RWPE1 (cell line): ENCODE results near the gene KRTAP1-1.
A peak's percentile ranks its signal among the peaks of the same experiment; 100 is the strongest.

Source experiments
- CTCF ChIA-PET: fragments of 350-600 bp; sonication (Branson Sonifier 250); formaldehyde crosslinking; extraction: SDS; loops from one replicate; lab custom pipeline; 2021; lab: Yijun Ruan, JAX
- POLR2A ChIA-PET: fragments of 400-600 bp; formaldehyde crosslinking; extraction: SDS; loops from one replicate; lab custom pipeline; 2020; ENCODE audit warnings: antibody characterized with exemption; ENCODE audit not compliant: low non-redundant PET; lab: Yijun Ruan, JAX
- DNase-seq: peaks from one replicate; pipeline ENCODE4 v3.0.0; 2012; ENCODE audit warnings: low spot score
- H3K27ac ChIP-seq: fragments of 450-650 bp; 2 replicates; pipeline ENCODE4 v1.5.1; 2017
- TF ChIP-seq, protein P1 (sequence below): fragments of 450-650 bp; conservative IDR thresholded peaks from 2 replicates; pipeline ENCODE4 v1.5.1; 2017; ENCODE audit warnings: low read depth, mild to moderate bottlenecking

Gene KRTAP1-1

GRCh38 chr17:41009936-41010335 is 31.3 kb downstream of the KRTAP1-1 start:
- H3K27ac ChIP-seq, result no peak overlapping the region
- ChIA-PET CTCF (interaction anchor here (0.5 to 1.4 kb wide), 2 partner anchors 41 to 175 kb away, joined by 3 to 4 read pairs; partner anchors contain the start of gene KRTAP4-1), POLR2A (no interaction called here)
- no peak for DNase-seq
- TF ChIP-seq, protein P1, sequence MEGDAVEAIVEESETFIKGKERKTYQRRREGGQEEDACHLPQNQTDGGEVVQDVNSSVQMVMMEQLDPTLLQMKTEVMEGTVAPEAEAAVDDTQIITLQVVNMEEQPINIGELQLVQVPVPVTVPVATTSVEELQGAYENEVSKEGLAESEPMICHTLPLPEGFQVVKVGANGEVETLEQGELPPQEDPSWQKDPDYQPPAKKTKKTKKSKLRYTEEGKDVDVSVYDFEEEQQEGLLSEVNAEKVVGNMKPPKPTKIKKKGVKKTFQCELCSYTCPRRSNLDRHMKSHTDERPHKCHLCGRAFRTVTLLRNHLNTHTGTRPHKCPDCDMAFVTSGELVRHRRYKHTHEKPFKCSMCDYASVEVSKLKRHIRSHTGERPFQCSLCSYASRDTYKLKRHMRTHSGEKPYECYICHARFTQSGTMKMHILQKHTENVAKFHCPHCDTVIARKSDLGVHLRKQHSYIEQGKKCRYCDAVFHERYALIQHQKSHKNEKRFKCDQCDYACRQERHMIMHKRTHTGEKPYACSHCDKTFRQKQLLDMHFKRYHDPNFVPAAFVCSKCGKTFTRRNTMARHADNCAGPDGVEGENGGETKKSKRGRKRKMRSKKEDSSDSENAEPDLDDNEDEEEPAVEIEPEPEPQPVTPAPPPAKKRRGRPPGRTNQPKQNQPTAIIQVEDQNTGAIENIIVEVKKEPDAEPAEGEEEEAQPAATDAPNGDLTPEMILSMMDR, result no peak

DNA sequence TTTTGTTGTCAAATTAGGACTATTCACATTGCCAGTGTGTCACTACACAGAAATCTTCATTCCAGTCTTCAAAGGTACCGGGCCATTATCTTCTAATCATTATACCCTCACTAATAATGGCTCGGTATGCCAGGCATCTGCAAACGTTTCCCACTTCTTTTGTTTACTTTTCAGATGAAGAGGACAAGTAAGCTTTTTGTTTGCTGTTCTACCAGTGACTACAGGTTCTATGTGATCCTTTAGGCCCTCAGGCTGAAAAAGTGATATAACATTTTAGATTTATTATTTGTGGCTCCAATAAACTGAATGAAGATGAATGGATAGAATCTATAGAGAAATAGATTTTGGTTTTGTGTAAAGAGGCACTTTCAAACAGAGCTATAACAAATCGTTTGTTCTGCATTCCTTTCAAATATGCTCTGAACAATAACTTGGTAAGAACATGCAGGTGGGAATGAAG is 31.9 kb downstream of the KRTAP1-1 start:
- POLR2A ChIA-PET, result no interaction called here
- no peak overlapping the region for H3K27ac ChIP-seq
- no peak for DNase-seq
- TF ChIP-seq, protein P1, result no peak
- CTCF ChIA-PET, result interaction anchor here (1.4 kb wide), 1 partner anchor 175 kb away, joined by 3 read pairs; the partner anchor contains the start of gene KRTAP4-1

DNA sequence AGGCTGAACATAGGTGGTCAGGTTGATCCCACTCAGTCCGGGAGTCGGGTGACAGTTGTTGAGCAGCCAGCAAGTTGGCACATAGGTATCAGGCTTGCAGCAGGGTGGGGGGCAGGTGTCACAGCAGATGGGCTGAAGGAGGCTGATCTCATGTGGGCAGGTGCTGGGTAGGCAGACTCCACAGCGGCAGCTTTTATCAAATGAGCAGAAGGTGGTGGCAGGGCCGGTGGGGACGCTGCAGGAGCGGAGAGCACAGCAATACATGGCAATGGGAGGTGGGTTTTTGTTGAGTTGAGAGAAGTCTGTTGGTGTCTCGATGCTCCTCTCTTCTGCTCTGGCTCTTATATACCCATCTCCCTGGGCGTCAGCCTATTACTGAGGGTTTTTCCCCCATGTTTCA is 32.4 kb downstream of the KRTAP1-1 start, which contains the start of gene KRTAP3-1:
Gene KRTAP3-1, minus strand, starts transcription at position 318 of the 400 bp plus-strand sequence. Its CDS starts 54 bp downstream, at position 264.
- no peak for DNase-seq
- TF ChIP-seq, protein P1, result no peak
- no peak within 1 kb of the TSS for H3K27ac ChIP-seq
- ChIA-PET CTCF (interaction anchor here (1.4 kb wide), 1 partner anchor 176 kb away, joined by 3 read pairs; the partner anchor contains the start of gene KRTAP4-1), POLR2A (no interaction called here)

GRCh38 chr17:41004397-41004796 is 36.9 kb downstream of the KRTAP1-1 start:
- H3K27ac ChIP-seq, result no peak overlapping the region
- no peak for DNase-seq
- TF ChIP-seq, protein P1, result no peak
- ChIA-PET POLR2A (no interaction called here), CTCF (interaction anchor here (0.5 kb wide), 1 partner anchor 575 kb away, joined by 3 read pairs; no protein-coding TSS in a partner anchor)

DNA sequence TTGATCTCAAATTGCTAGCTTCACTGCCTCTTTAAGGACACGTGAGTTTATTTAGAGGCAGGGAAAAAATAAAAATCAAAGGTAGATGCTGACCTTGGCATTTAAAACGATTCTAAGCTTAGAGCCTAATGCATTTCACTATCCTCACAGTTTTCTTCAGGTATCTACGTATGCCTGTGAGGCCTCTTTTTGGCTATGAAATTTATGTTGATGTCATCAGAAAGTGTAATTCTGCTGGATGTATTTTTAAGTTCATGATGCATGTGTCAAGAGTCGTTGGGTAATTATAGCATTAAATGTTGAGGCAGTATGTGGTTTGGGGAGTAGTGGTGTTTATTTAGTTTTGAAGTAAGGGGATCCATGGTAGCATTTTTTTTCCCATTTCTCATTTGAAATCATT is 37.3 kb downstream of the KRTAP1-1 start:
- POLR2A ChIA-PET, result no interaction called here
- TF ChIP-seq, protein P1, result no peak
- H3K27ac ChIP-seq, result peak overlapping the region; percentile 65
- CTCF ChIA-PET, result interaction anchor here (0.5 kb wide), 1 partner anchor 575 kb away, joined by 3 read pairs; no protein-coding TSS in a partner anchor
- DNase-seq, result no peak

DNA sequence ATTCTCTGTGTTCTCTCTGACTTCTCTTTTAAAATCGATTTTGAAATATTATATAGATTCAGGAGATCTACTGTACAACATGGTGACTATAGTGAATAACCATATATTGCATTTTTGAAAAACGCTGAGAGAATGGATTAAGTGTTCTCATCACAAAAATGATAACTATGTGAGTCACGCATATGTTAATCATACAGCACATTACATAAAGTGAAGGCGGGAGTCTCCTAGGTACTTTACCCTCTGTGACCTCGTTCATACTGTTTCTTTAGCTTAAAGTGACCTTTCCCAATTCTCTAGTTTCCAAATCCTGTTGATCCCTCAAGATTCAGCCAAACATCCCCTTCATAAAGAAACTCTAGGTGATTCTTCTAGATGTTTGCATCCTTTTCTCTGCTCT is 38.4 kb downstream of the KRTAP1-1 start:
- CTCF ChIA-PET, result no interaction called here
- peak; percentile 70 for DNase-seq
- TF ChIP-seq, protein P1, result no peak
- POLR2A ChIA-PET, result no interaction called here
- H3K27ac ChIP-seq, result 0 out of 2 replicates have a peak overlapping the region, but pooled peaks have one; percentile 85
